ENCODE data around the gene ARHGAP15. TPM values are rescaled to one million over a fixed set of nuclear protein-coding genes. Genes with fewer than 3 reads are reported as not detected.
A peak's percentile ranks its signal among the peaks of the same experiment; 100 is the strongest.
"Not testable (repeated sequence)": the region's sequence is repeated elsewhere in the genome, so short reads cannot be mapped to it uniquely, and the experiment has no call there.

Gene ARHGAP15
- total and polyA plus RNA-seq, 8 donors: 0.69 to 5.2 (median 1.5) TPM

GRCh38 chr2:143529118-143529720 lies 400.0 kb downstream of the ARHGAP15 start:
- Histone ChIP-seq H3K36me3 (no peaks in the 10 kb centered on the region), H3K4me1 (peaks cover 0 to 5% (median 0%) of the 10 kb centered on the region in 3 donors), H3K27me3 (no peaks in the 10 kb centered on the region), H3K9me3 (no peaks in the 10 kb centered on the region), H3K4me3 (no peak overlapping the region), H3K27ac (no peak overlapping the region)
- DNase-seq (no peak), FAIRE-seq (no peak), ATAC-seq (no peak)
- 92 to 97% methylated on average over 1 of the region's 1 CpG for WGBS, 2 donors
- intact Hi-C loops (cut with DNase I): no loop called here
- no peak for TF ChIP-seq CTCF (IDR thresholded peaks at IDR 0.05)

GRCh38 chr2:143530758-143531157 lies 401.5 kb downstream of the ARHGAP15 start:
- DNase-seq (no peak), ATAC-seq (no peak), FAIRE-seq (no peak)
- Histone ChIP-seq H3K27me3 (no peaks in the 10 kb centered on the region), H3K4me1 (no peaks in the 10 kb centered on the region), H3K4me3 (no peak overlapping the region), H3K9me3 (no peaks in the 10 kb centered on the region), H3K27ac (no peak overlapping the region), H3K36me3 (no peaks in the 10 kb centered on the region)
- no peak for TF ChIP-seq CTCF (IDR thresholded peaks at IDR 0.05)
- WGBS, 2 donors: 62 to 64% methylated on average over 2 of the region's 2 CpGs
- intact Hi-C loops (cut with DNase I): no loop called here

GRCh38 chr2:143532061-143532460 lies 402.8 kb downstream of the ARHGAP15 start:
- H3K27ac ChIP-seq: no peak overlapping the region
- no peak overlapping the region for H3K4me3 ChIP-seq
- DNase-seq (no peak), ATAC-seq (no peak), FAIRE-seq (no peak)
- intact Hi-C loops (cut with DNase I): no loop called here
- no peaks in the 10 kb centered on the region for H3K36me3 ChIP-seq
- no peak for TF ChIP-seq CTCF (IDR thresholded peaks at IDR 0.05)
- H3K9me3 ChIP-seq: no peaks in the 10 kb centered on the region
- H3K4me1 ChIP-seq: no peaks in the 10 kb centered on the region
- H3K27me3 ChIP-seq: no peaks in the 10 kb centered on the region

- no peak for DNase-seq
- no peak for FAIRE-seq
- no peaks in the 10 kb centered on the region for H3K4me1 ChIP-seq
- no peak for TF ChIP-seq CTCF (IDR thresholded peaks at IDR 0.05)
- H3K9me3 ChIP-seq: no peaks in the 10 kb centered on the region
- H3K36me3 ChIP-seq: no peaks in the 10 kb centered on the region
- H3K27me3 ChIP-seq: no peaks in the 10 kb centered on the region
- intact Hi-C loops (cut with DNase I): no loop called here
- 66 to 89% methylated on average over 4 of the region's 4 CpGs for WGBS, 2 donors
- no peak for ATAC-seq
- H3K4me3 ChIP-seq: no peak overlapping the region
- no peak overlapping the region for H3K27ac ChIP-seq
Observed at GRCh38 chr2:143533846-143534245, 404.6 kb downstream of the ARHGAP15 start.

GRCh38 chr2:143535802-143536201 lies 406.6 kb downstream of the ARHGAP15 start:
- no peak overlapping the region for H3K4me3 ChIP-seq
- no peaks in the 10 kb centered on the region for H3K36me3 ChIP-seq
- H3K9me3 ChIP-seq: no peaks in the 10 kb centered on the region
- FAIRE-seq (no peak), DNase-seq (no peak), ATAC-seq (no peak)
- no peaks in the 10 kb centered on the region for H3K27me3 ChIP-seq
- TF ChIP-seq CTCF (IDR thresholded peaks at IDR 0.05): no peak
- no peak overlapping the region for H3K27ac ChIP-seq
- intact Hi-C loops (cut with DNase I): no loop called here
- 48 to 60% methylated on average over 2 of the region's 2 CpGs for WGBS, 2 donors
- no peaks in the 10 kb centered on the region for H3K4me1 ChIP-seq

- H3K4me3 ChIP-seq; H3K27ac ChIP-seq; ATAC-seq; H3K36me3 ChIP-seq; FAIRE-seq; H3K9me3 ChIP-seq; intact Hi-C loops (cut with DNase I); H3K27me3 ChIP-seq; H3K4me1 ChIP-seq: not testable (repeated sequence)
- WGBS, 2 donors: 81 to 87% methylated on average over 11 of the region's 11 CpGs
- peak in 1 of 6 donors; percentile 24 for DNase-seq
Observed at GRCh38 chr2:143541899-143542298, 412.7 kb downstream of the ARHGAP15 start.
